Caki2 (cell line): ENCODE results near the gene SLC12A7. TPM values are rescaled to one million over a fixed set of nuclear protein-coding genes. Genes with fewer than 3 reads are reported as not detected.
"Not testable (repeated sequence)": the region's sequence is repeated elsewhere in the genome, so short reads cannot be mapped to it uniquely, and the experiment has no call there.

Experiments used
- DNase-seq: peaks from one replicate; pipeline ENCODE4 v3.0.0-alpha.2; 2015; ENCODE audit warnings: low read depth
- in situ Hi-C: cut with HindIII; loops from 2 replicates; pipeline ENCODE4 v1.10.0; 2016; ENCODE audit warnings: low sequenced_read_pairs, low pct_unique_long_range_greater_than_20kb, mixed read lengths
- total RNA-seq: library from RNA; depleted of rRNA; stranded (reverse); fragments of >200 nt; shearing (Covaris generic); gene quantifications from 2 replicates; pipeline ENCODE4 v1.2.3, GENCODE V29; 2014; ENCODE audit warnings: low replicate concordance

Gene SLC12A7
- total RNA-seq, 1 experiment from 2014 or later: 45.8 TPM

- in situ Hi-C loops: no loop called here
Measured at GRCh38 chr5:1062761-1063568, 48.9 kb downstream of the SLC12A7 start.

GRCh38 chr5:1061916-1062315, 49.9 kb downstream of the SLC12A7 start:
- no peak for DNase-seq
- in situ Hi-C loops: no loop called here

More at GRCh38 chr5:1062761-1063568, 48.9 kb downstream of the SLC12A7 start:
- DNase-seq: no peak

- in situ Hi-C loops, DNase-seq: not testable (repeated sequence)
Measured at GRCh38 chr5:1061292-1061691, 50.6 kb downstream of the SLC12A7 start.

GRCh38 chr5:1060535-1060981, 51.3 kb downstream of the SLC12A7 start:
- in situ Hi-C loops: no loop called here

GRCh38 chr5:1059884-1060263, 52.0 kb downstream of the SLC12A7 start:
- in situ Hi-C loops: no loop called here
- no peak for DNase-seq

More at GRCh38 chr5:1060535-1060981, 51.3 kb downstream of the SLC12A7 start:
- DNase-seq: no peak

- no peak for DNase-seq
- in situ Hi-C loops: no loop called here
Measured at GRCh38 chr5:1058988-1059883, 52.6 kb downstream of the SLC12A7 start.

- DNase-seq: no peak
- in situ Hi-C loops: no loop called here
Measured at GRCh38 chr5:1058083-1058945, 53.5 kb downstream of the SLC12A7 start.

- in situ Hi-C loops: no loop called here
- DNase-seq: no peak
Measured at GRCh38 chr5:1057485-1058082, 54.3 kb downstream of the SLC12A7 start.

- in situ Hi-C loops: no loop called here
- DNase-seq: no peak
Measured at GRCh38 chr5:1056611-1057484, 55.0 kb downstream of the SLC12A7 start.

GRCh38 chr5:1055896-1056610, 55.8 kb downstream of the SLC12A7 start:
- no peak for DNase-seq
- in situ Hi-C loops: no loop called here

GRCh38 chr5:1054799-1055775, 56.8 kb downstream of the SLC12A7 start:
- no peak for DNase-seq
- in situ Hi-C loops: no loop called here

GRCh38 chr5:1054018-1054798, 57.7 kb downstream of the SLC12A7 start:
- DNase-seq: no peak
- in situ Hi-C loops: no loop called here

- in situ Hi-C loops: no loop called here
- no peak for DNase-seq
Measured at GRCh38 chr5:1053391-1054017, 58.4 kb downstream of the SLC12A7 start.

- in situ Hi-C loops: no loop called here
- no peak for DNase-seq
Measured at GRCh38 chr5:1052641-1053390, 59.0 kb downstream of the SLC12A7 start.
